Measurements from ENCODE around the gene OR6Q1. TPM values are rescaled to one million over a fixed set of nuclear protein-coding genes. Genes with fewer than 3 reads are reported as not detected.
"Not testable (repeated sequence)": the region's sequence is repeated elsewhere in the genome, so short reads cannot be mapped to it uniquely, and the experiment has no call there.

Gene OR6Q1, protein sequence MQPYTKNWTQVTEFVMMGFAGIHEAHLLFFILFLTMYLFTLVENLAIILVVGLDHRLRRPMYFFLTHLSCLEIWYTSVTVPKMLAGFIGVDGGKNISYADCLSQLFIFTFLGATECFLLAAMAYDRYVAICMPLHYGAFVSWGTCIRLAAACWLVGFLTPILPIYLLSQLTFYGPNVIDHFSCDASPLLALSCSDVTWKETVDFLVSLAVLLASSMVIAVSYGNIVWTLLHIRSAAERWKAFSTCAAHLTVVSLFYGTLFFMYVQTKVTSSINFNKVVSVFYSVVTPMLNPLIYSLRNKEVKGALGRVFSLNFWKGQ
- total RNA-seq = not detected
- long read RNA-seq = 0 reads

DNA sequence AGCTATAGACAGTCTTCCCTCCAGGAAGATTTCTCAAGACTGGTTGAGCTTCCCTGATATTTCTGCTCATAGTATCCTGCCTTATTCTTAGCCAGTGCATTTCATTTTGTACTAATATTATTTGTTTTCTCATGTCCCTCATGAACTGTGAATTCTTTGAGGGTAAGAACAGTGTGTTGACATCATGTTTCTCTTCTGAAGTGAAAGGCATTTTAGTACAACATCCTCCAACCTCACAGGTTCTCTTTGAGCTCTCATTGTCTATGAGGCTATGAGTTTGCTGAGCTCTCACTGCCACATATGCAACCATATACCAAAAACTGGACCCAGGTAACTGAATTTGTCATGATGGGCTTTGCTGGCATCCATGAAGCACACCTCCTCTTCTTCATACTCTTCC is at the start of gene OR6Q1:
TSS of gene OR6Q1 (plus strand) at position 301 of the 400 bp plus-strand sequence. CDS start at position 301, 0 bp downstream.
- DNase-seq (ENCODE audit: low spot score) = no peak

GRCh38 chr11:57981536-57981935 is 49.2 kb upstream of the OR6Q1 start:
- no peak for DNase-seq (ENCODE audit: low spot score)

GRCh38 chr11:57982776-57983175 is 48.0 kb upstream of the OR6Q1 start:
- DNase-seq (ENCODE audit: low spot score) = no peak

DNA sequence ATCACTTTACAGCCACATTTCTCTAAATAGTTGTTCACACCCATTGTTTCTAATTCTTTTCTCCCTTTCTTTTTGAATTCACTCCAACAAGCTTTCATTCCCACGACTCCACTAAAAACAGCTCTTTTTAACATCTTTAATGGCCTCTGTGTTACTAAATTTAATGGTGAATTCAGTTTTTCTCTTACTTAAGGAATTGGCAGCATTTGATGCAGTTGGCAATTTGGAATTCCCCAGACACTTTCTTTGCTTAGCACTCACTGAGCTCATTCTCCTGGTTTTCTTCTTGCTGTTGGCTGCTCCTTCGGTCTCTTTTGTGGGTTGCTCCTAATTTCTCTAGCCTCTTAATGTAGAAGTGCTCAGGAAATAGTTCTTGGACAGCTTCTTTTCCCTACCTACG is 47.6 kb upstream of the OR6Q1 start:
- no peak for DNase-seq (ENCODE audit: low spot score)

GRCh38 chr11:57999523-57999922 is 31.2 kb upstream of the OR6Q1 start:
- DNase-seq (ENCODE audit: low spot score) = not testable (repeated sequence)

GRCh38 chr11:58000021-58000420 is 30.7 kb upstream of the OR6Q1 start:
- not testable (repeated sequence) for DNase-seq (ENCODE audit: low spot score)

DNA sequence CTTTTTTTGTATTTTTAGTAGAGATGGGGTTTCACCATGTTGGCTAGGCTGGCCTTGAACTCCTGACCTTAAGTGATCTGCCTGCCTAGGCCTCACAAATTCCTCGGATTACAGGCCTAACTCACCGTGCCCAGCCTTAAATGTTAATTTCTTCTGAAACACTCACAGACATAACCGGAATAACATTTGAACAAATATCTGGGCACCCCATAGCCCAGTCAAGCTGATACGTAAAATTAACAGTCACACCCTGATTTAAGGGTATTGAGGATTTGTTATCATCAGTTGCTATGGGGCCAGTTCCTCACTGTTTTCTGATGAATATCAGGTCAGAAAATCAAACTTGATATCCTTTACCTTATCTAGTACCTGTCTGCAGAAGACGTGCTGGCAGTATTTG is 30.1 kb upstream of the OR6Q1 start:
- DNase-seq (ENCODE audit: low spot score) = no peak

DNA sequence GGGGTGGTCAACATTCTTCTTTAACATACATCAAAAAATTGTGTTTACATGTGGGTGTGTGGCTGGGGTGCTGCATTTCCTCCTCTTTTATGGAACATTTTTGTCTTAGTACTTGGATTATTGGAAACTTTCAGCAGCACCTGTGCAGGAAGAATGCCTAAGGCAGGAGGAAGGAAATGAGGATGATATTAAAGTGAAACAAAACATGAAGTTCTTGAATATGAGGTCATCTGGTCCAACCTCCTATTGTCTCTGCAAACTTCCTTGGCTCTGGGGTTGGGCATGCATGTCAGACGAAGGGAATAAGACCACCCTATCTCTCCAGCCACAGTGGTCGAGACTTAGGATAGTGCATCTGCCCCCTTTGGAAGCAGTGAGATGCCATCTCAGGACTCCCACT is 27.7 kb upstream of the OR6Q1 start:
- no peak for DNase-seq (ENCODE audit: low spot score)

DNA sequence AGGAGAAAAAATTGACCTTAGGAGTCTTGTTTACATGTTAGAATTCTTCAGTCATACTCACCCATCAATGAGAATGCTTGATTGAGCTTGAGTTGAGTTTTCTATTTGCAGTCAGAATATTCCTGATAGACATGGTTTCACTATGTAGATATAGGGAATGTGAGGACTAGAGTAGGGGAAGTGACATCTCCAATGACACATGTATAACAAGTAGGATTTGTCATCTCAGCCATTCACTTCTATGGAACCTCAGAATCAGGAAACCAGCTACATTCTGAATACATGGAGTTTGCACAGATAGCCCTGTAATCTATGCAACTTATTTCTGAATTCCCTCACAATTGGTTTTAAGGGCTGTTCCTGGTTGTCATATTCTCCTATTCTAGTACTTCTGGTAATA is 27.2 kb upstream of the OR6Q1 start:
- DNase-seq (ENCODE audit: low spot score) = no peak

DNA sequence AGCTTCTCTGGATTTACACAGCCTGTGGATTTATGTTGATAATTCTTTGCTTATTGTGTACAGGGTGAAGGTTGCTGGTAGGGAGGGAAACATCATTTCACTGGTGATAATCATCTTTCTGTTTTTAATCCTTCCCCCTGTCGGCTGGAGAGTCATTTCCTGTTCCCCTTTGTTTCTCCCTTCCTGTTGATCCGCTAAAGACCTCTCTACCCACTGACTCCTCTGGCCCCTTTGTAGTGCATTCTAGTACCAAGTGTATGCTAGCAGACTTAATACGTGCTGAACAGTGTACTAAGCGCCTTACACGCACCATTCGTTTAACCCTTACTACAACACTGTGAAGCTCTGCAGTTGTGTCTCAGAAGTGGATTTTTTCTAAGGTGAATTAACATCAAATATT is 26.1 kb upstream of the OR6Q1 start:
- no peak for DNase-seq (ENCODE audit: low spot score)

DNA sequence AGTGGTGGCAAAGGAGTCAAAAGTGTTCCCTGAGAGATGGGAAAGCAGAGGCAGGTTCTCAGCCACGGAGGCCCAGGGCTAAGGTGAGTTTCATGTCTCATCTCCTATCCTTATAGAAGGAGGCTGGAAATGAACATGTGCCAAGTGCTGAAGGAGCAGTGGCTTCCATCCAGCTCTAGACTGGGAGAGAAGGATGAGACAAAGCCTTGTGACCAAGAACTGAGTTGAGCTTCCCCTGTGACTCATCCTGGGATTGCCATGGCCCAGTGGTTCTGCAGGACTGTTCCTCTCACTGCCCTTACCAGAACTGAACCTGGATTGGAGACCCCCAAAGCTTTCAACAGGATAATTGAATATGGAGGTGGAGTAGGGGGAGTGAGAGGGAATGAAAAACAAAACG is 23.8 kb upstream of the OR6Q1 start:
- no peak for DNase-seq (ENCODE audit: low spot score)

- DNase-seq (ENCODE audit: low spot score) = no peak
These were observed 19.0 kb upstream of the OR6Q1 start for GRCh38 chr11:58011771-58012170.

- no peak for DNase-seq (ENCODE audit: low spot score)
These were observed 7.3 kb upstream of the OR6Q1 start, which contains the start of gene OR9Q1 for GRCh38 chr11:58023435-58023931. Gene OR9Q1, plus strand, starts transcription at chr11:58023881. Its CDS starts 155,564 bp downstream, at chr11:58179445.

DNA sequence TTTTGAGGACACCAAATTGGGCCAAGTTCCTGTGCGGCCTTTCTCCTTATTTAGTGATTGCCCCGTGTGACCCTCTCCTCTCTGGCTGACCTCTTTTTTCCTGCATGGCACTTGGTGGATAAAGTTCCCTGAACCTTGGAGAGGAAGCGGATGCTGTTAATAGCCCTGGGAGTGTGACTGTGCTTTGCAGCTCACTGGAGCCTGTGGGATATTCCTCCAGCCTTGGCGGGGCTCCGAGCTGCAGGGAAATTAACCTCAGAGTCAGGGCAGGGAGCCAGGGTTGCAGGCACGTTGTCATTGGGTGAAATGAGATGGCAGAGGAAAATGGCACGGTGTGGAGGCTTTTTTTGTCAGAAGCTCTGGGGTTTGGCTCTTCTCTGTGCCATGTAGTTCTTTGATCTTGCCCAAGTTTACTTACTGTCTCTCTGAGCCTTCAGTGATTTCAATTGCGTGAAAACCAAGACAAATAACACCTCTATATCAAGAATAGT is 6.1 kb upstream of the OR6Q1 start:
- no peak for DNase-seq (ENCODE audit: low spot score)

GRCh38 chr11:58027341-58027740 is 3.4 kb upstream of the OR6Q1 start:
- no peak for DNase-seq (ENCODE audit: low spot score)

DNA sequence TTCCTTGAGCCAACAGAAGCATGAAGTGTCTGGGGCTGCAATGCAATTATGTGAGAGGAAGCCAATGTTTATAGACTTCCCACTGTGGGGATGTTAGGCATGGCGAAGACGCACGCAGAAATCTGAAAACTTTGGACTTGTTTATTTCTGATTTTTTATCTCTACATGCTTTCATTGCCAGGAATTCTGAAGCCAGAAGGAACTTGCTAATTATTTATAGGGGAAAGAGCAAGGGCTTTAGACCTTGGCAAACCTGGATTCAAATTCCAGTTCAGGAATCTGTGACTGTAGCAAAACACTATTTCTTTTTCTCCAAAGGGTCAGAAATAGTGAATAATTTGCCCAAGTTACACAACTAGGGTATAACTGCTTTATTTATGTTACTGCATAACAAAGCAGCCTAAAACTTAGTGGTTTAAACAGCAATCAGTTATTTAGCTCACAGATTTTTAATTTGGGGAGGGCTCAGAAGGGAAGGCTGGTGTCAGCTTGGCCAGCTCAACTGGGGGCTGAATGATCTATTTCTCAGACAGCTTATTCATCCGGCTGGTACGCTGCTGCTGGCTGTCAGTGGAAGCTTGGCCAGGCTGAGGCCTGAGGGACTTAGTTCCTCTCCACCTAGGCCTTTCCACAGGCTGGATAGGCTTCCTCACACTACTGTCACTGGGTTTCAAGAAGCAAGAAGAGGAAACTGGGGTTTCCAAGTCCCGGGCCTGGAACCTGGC is 1.9 kb upstream of the OR6Q1 start:
- DNase-seq (ENCODE audit: low spot score) = no peak

GRCh38 chr11:58034471-58034870 is 3.7 kb downstream of the OR6Q1 start:
- no peak for DNase-seq (ENCODE audit: low spot score)

DNA sequence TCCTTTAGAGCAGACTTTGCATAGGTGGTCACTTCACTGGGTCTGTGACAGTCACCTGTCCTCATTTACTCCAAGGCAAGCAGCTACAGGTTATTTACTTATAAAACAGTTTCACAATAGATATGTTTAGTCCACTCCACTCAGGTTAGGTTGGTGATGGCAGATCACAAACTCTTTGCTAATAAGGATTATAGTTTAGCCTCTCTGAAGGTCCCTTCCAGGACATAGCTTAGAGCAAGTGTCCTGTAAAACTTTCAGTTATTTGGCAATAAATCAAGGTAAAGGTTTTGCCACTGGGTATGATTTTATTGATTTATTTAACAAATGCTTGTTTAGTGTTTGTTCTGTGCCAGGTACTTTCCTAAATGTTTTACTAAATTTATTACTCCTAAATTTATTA is 8.8 kb downstream of the OR6Q1 start:
- DNase-seq (ENCODE audit: low spot score) = no peak

- DNase-seq (ENCODE audit: low spot score) = no peak
These were observed 12.6 kb downstream of the OR6Q1 start for GRCh38 chr11:58043379-58043778.

- DNase-seq (ENCODE audit: low spot score) = no peak
These were observed 15.5 kb downstream of the OR6Q1 start for GRCh38 chr11:58046231-58046630.

DNA sequence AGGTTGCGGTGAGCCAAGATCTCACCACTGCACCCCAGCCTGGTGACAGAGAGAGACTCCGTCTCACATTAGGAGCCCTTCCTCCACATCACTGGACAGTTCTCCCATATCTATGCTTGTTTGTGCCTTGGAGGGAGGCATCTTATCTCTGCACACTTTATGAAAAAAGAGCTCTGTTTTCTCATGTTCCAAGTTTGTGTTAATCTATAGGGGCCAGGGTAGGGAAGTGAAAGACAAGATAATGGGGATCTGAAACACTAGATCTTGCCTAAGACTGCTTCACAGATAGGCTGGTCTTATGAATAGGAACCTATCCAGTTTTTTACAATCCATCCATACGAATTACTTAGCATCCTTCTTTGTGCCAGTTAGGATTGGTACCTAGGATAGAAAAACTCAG is 17.1 kb downstream of the OR6Q1 start:
- DNase-seq (ENCODE audit: low spot score) = no peak

GRCh38 chr11:58055806-58056401 is 25.2 kb downstream of the OR6Q1 start:
- no peak for DNase-seq (ENCODE audit: low spot score)
